Prostate gland (tissue), 2 donors: ENCODE data around the gene POU5F1. TPM values are rescaled to one million over a fixed set of nuclear protein-coding genes. Genes with fewer than 3 reads are reported as not detected.
A peak's percentile ranks its signal among the peaks of the same experiment; 100 is the strongest.

Source experiments
- DNase-seq: peaks from one replicate; pipeline ENCODE4 v3.0.0-alpha.2; 2019; ENCODE audit warnings: low spot score
- H3K27ac ChIP-seq, 2 donors: fragments of 200-600 bp; sonication (generic); 2 replicates each; pipeline ENCODE4 v1.5.1; 2017 to 2019
- H3K27me3 ChIP-seq: fragments of 200-600 bp; sonication (generic); replicated peaks from 2 replicates; pipeline ENCODE4 v1.5.1; 2019; ENCODE audit not compliant: insufficient read depth
- H3K36me3 ChIP-seq, 2 donors: fragments of 200-600 bp; sonication (generic); 1 replicate in 1 of 2; 2 replicates in 1 of 2; pipeline versions ENCODE4 v1.5.1 to v1.8.1; 2017 to 2019
- H3K4me1 ChIP-seq: fragments of 200-600 bp; sonication (generic); replicated peaks from 2 replicates; pipeline ENCODE4 v1.5.1; 2019
- H3K4me3 ChIP-seq, 2 donors: fragments of 200-600 bp; sonication (generic); 2 replicates each; pipeline ENCODE4 v1.5.1; 2017 to 2019
- H3K9me3 ChIP-seq: fragments of 200-600 bp; sonication (generic); 2 replicates; pipeline ENCODE4 v1.5.1; 2017
- POLR2A ChIP-seq: fragments of 450-650 bp; IDR thresholded peaks from one replicate; pipeline ENCODE4 v1.6.1; 2016; ENCODE audit warnings: antibody characterized with exemption, mild to moderate bottlenecking
- POLR2AphosphoS5 ChIP-seq: sonication (generic); formaldehyde crosslinking; IDR thresholded peaks from one replicate; pipeline ENCODE4 v1.6.1; 2017; ENCODE audit warnings: antibody characterized with exemption
- WGBS: methylation state at CpG from one replicate; pipeline ENCODE4 v1.1.5; 2018; 5-methylcytosine and 5-hydroxymethylcytosine counted together
- intact Hi-C: fragments of 100-400 bp; cut with DNase I; formaldehyde crosslinking; loops from one replicate; pipeline ENCODE4 v1.14.2; 2022
- small RNA-seq, 2 donors: library from RNA; depleted of rRNA; stranded (forward); fragments of <200 nt; gene quantifications; one replicate each; pipeline ENCODE3, GENCODE V24; 2016
- total RNA-seq, 2 donors: library from RNA; depleted of rRNA; stranded (reverse); fragments of >200 nt; gene quantifications; one replicate each; pipeline ENCODE4 v1.1.0, GENCODE V29; 2016
- TF ChIP-seq, protein P1 (sequence below), 4 experiments: fragments of 200-600 bp in 2 of 4; fragments of 450-650 bp in 2 of 4; sonication (generic) in 2 of 4; IDR thresholded peaks; 1 replicate in 3 of 4; 2 replicates in 1 of 4; pipeline ENCODE4 v1.5.1; 2016 to 2019; ENCODE audit warnings: antibody characterized with exemption in 4 of 4, mild to moderate bottlenecking in 2 of 4, moderate library complexity in 2 of 4

Gene POU5F1
- total RNA-seq, 2 donors from 2014 or later, result 3.4 to 21.5 TPM

- Histone ChIP-seq H3K4me3 (no peak overlapping the region), H3K9me3 (no peaks in the 10 kb centered on the region), H3K4me1 (peaks cover 5% of the 10 kb centered on the region), H3K36me3 (no peaks in the 10 kb centered on the region), H3K27ac (no peak overlapping the region), H3K27me3 (no peaks in the 10 kb centered on the region)
- DNase-seq, result no peak
- intact Hi-C loops, result no loop called here
- 95% methylated on average over 12 of the region's 12 CpGs for WGBS
- TF ChIP-seq POLR2A, result no peak
- TF ChIP-seq, protein P1, sequence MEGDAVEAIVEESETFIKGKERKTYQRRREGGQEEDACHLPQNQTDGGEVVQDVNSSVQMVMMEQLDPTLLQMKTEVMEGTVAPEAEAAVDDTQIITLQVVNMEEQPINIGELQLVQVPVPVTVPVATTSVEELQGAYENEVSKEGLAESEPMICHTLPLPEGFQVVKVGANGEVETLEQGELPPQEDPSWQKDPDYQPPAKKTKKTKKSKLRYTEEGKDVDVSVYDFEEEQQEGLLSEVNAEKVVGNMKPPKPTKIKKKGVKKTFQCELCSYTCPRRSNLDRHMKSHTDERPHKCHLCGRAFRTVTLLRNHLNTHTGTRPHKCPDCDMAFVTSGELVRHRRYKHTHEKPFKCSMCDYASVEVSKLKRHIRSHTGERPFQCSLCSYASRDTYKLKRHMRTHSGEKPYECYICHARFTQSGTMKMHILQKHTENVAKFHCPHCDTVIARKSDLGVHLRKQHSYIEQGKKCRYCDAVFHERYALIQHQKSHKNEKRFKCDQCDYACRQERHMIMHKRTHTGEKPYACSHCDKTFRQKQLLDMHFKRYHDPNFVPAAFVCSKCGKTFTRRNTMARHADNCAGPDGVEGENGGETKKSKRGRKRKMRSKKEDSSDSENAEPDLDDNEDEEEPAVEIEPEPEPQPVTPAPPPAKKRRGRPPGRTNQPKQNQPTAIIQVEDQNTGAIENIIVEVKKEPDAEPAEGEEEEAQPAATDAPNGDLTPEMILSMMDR (IDR thresholded peaks at IDR 0.05), result no peak
- TF ChIP-seq POLR2AphosphoS5, result no peak
Measured at GRCh38 chr6:31115941-31116560, 54.4 kb downstream of the POU5F1 start.

GRCh38 chr6:31114970-31115849, 55.3 kb downstream of the POU5F1 start:
- H3K9me3 ChIP-seq, result no peaks in the 10 kb centered on the region
- DNase-seq, result peak; percentile 43
- H3K4me1 ChIP-seq, result peaks cover 5% of the 10 kb centered on the region
- TF ChIP-seq POLR2AphosphoS5, result no peak
- TF ChIP-seq, protein P1 (IDR thresholded peaks at IDR 0.05), result peak in 2 of 4 experiments; percentile 19 to 51
- H3K27ac ChIP-seq, result peak overlapping the region; percentile 61 to 76
- no peaks in the 10 kb centered on the region for H3K36me3 ChIP-seq
- peaks cover under 1% of the 10 kb centered on the region for H3K27me3 ChIP-seq
- H3K4me3 ChIP-seq, result peak overlapping the region in 1 of 2 donors; percentile 13
- 65% methylated on average over 9 of the region's 9 CpGs for WGBS
- intact Hi-C loops, result no loop called here

DNA sequence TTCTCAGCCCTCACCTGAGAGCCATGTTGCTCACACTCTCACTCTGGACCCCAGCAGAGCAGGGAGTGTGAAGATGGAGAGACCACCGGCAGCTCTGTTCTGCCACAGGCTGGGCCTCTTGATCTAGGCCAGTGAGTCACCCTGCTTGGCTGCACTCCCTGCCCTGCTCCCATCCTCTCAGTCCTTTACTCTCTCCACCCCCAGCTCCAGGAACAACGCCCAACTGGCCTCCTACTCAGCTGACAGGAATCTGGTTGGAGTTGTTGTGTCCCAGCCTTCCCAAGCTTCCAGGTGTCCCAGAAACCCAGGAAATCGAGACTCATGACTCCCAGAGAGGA, 56.0 kb downstream of the POU5F1 start, which contains the start of gene PSORS1C1:
PSORS1C1 (plus strand) TSS at position 260 of the 338 bp plus-strand sequence. CDS start 14,833 bp downstream, outside the sequence.
- intact Hi-C loops, result no loop called here
- Histone ChIP-seq H3K27me3 (peaks cover 2% of the 10 kb centered on the region), H3K36me3 (no peaks in the 10 kb centered on the region), H3K4me1 (peaks cover 5% of the 10 kb centered on the region), H3K9me3 (no peaks in the 10 kb centered on the region), H3K27ac (peak within 1 kb of the TSS; percentile 61 to 76), H3K4me3 (peak within 1 kb of the TSS in 1 of 2 donors; percentile 13)
- WGBS, result 6% methylated on average over 3 of the region's 3 CpGs
- TF ChIP-seq, protein P1 (IDR thresholded peaks at IDR 0.05), result no peak
- peak; percentile 65 for TF ChIP-seq POLR2AphosphoS5
- TF ChIP-seq POLR2A, result no peak
- DNase-seq, result peak; percentile 80

Small RNA genes within 50 kb of the gene (small RNA-seq; reads per million reads assigned to genes)
- 0 reads per million in 2 donors for gene POLR2LP1

Other genes starting within 250 kb of the POU5F1 start
- gene SFTA2, start 238.5 kb downstream of the POU5F1 start, total RNA-seq, result not detected
- gene MUCL3, start 229.7 kb downstream of the POU5F1 start, total RNA-seq, result not detected
- under 1 TPM in 1 of 2 donors, not detected in 1; 0.28 TPM for gene MUC21, start 187.0 kb downstream of the POU5F1 start, total RNA-seq
- under 1 TPM in 1 of 2 donors, not detected in 1; 0.17 TPM for gene MUC22, start 160.2 kb downstream of the POU5F1 start, total RNA-seq
- under 1 TPM in 1 of 2 donors, not detected in 1; 0.51 TPM for gene C6orf15, start 58.1 kb downstream of the POU5F1 start, total RNA-seq
- gene PSORS1C1, start 55.9 kb downstream of the POU5F1 start, total RNA-seq, result 1 to 10 TPM; 1.2 to 3.5 TPM
- gene CDSN, start 50.2 kb downstream of the POU5F1 start, total RNA-seq, result 1 to 10 TPM in 1 of 2 donors, under 1 TPM in 1; 0.50 to 1.5 TPM
- gene PSORS1C2, start 31.6 kb downstream of the POU5F1 start, total RNA-seq, result not detected
- 10 to 100 TPM; 20.3 to 37.4 TPM for gene CCHCR1, start 12.9 kb downstream of the POU5F1 start, total RNA-seq
- gene TCF19, start 12.1 kb downstream of the POU5F1 start, total RNA-seq, result 10 to 100 TPM in 1 of 2 donors, 1 to 10 TPM in 1; 7.6 to 10.0 TPM
- 100 to 1,000 TPM; 272 to 682 TPM for gene HLA-C, start 101.4 kb upstream of the POU5F1 start, total RNA-seq
- gene HLA-B, start 186.5 kb upstream of the POU5F1 start, total RNA-seq, result 100 to 1,000 TPM; 846 to 899 TPM
- 10 to 100 TPM; 16.1 to 22.8 TPM for gene MICA, start 232.9 kb upstream of the POU5F1 start, total RNA-seq